ENCODE results near the gene FOXP1.

FOXP1 gene

DNA sequence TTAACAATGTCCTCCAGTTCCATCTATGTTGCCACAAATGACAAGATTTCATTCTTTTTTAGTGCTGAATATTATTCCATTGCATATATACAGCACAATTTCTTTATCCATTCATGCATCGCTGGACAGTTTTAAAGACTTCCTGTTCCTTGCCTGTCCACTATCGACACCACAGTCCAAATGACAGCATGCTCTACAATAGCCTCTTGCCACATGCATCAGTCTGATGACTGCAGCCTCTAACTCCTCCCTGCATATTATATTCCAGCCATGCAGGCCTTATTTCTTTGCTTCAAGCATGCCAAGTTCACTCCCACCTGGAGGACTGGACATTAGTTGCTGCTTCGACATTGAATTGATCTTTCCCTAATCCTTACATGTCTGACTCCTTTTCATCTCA lies 306.2 kb downstream of the FOXP1 start:
- Histone ChIP-seq H3F3A (ENCODE audit: insufficient read depth, low read length) (no peaks in the 10 kb centered on the region), H2AFZ (ENCODE audit: low read length) (no peak overlapping the region), H3K4me3 (ENCODE audit: low read depth, low read length, poor library complexity, severe bottlenecking) (no peak overlapping the region), H3K4me1 (ENCODE audit: insufficient read depth, low read length, severe bottlenecking) (no peaks in the 10 kb centered on the region), H3K36me3 (ENCODE audit: insufficient read depth, low read length) (peaks cover 6% of the 10 kb centered on the region; the same call in 1 of the 2 replicates), H3K27ac (ENCODE audit: low read depth, low read length, poor library complexity, severe bottlenecking) (no peak overlapping the region), H3K9me2 (ENCODE audit: low read depth, low read length) (no peaks in the 10 kb centered on the region), H3K9ac (ENCODE audit: low read length) (no peak overlapping the region), H3K4me2 (ENCODE audit: low read length) (no peak overlapping the region), H3K27me3 (ENCODE audit: insufficient read depth, low read length) (no peaks in the 10 kb centered on the region), H3K9me3 (ENCODE audit: low read length) (no peaks in the 10 kb centered on the region), H3K79me2 (ENCODE audit: insufficient read depth, low read length) (peaks cover 13% of the 10 kb centered on the region), H4K20me1 (ENCODE audit: insufficient read depth, low read length) (no peaks in the 10 kb centered on the region)
- TF ChIP-seq, protein P1, sequence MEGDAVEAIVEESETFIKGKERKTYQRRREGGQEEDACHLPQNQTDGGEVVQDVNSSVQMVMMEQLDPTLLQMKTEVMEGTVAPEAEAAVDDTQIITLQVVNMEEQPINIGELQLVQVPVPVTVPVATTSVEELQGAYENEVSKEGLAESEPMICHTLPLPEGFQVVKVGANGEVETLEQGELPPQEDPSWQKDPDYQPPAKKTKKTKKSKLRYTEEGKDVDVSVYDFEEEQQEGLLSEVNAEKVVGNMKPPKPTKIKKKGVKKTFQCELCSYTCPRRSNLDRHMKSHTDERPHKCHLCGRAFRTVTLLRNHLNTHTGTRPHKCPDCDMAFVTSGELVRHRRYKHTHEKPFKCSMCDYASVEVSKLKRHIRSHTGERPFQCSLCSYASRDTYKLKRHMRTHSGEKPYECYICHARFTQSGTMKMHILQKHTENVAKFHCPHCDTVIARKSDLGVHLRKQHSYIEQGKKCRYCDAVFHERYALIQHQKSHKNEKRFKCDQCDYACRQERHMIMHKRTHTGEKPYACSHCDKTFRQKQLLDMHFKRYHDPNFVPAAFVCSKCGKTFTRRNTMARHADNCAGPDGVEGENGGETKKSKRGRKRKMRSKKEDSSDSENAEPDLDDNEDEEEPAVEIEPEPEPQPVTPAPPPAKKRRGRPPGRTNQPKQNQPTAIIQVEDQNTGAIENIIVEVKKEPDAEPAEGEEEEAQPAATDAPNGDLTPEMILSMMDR (IDR thresholded peaks at IDR 0.05; ENCODE audit: low read length): no peak
- no peak for TF ChIP-seq EZH2 (IDR thresholded peaks at IDR 0.05; ENCODE audit: borderline replicate concordance, low read length)

DNA sequence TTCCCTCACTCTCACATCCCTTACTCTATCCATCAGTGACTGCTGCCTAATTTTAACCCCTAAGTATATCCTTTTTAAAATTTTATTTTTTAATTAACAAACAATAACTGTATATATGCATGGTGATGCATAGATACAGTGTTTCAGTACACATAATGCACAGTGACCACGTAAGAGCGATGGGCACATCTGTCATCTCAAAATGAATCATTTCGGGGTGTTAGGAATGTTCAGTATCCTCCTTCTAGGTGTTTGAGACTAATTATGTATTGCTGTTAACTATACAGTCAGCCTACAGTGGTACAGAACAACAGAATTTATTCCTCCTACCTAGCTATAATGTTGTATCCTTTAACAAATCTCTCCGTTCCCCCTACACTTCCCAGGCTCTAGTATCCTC lies 307.0 kb downstream of the FOXP1 start:
- Histone ChIP-seq H3K27ac (ENCODE audit: low read depth, low read length, poor library complexity, severe bottlenecking) (no peak overlapping the region), H3F3A (ENCODE audit: insufficient read depth, low read length) (no peaks in the 10 kb centered on the region), H4K20me1 (ENCODE audit: insufficient read depth, low read length) (no peaks in the 10 kb centered on the region), H3K4me3 (ENCODE audit: low read depth, low read length, poor library complexity, severe bottlenecking) (no peak overlapping the region), H3K9me3 (ENCODE audit: low read length) (no peaks in the 10 kb centered on the region), H2AFZ (ENCODE audit: low read length) (no peak overlapping the region), H3K4me2 (ENCODE audit: low read length) (no peak overlapping the region), H3K4me1 (ENCODE audit: insufficient read depth, low read length, severe bottlenecking) (no peaks in the 10 kb centered on the region), H3K9me2 (ENCODE audit: low read depth, low read length) (no peaks in the 10 kb centered on the region), H3K27me3 (ENCODE audit: insufficient read depth, low read length) (no peaks in the 10 kb centered on the region), H3K79me2 (ENCODE audit: insufficient read depth, low read length) (peaks cover 10% of the 10 kb centered on the region), H3K9ac (ENCODE audit: low read length) (no peak overlapping the region), H3K36me3 (ENCODE audit: insufficient read depth, low read length) (peaks cover 6% of the 10 kb centered on the region; the same call in 1 of the 2 replicates)
- TF ChIP-seq, protein P1 (IDR thresholded peaks at IDR 0.05; ENCODE audit: low read length): no peak
- no peak for TF ChIP-seq EZH2 (IDR thresholded peaks at IDR 0.05; ENCODE audit: borderline replicate concordance, low read length)

DNA sequence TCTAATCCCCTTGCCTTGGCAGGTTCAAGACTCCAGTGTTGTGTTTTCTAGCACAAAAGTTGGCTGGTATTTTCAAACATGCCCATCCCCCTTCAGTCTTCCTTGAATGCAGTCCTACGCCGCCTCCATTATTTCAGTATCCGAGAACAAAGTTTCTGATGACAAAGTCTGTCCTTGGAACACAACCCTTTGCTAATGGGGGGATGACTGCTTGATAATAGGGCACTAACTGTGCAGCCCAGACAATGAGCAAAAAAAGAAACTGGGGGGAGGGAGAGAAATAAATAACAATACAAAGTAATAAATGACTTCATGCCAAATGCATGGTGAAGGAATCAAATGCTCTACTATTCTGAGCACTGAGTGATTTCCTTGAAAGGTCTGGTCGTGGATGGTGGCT lies 310.1 kb downstream of the FOXP1 start:
- no peaks in the 10 kb centered on the region for H3K27me3 ChIP-seq (ENCODE audit: insufficient read depth, low read length)
- no peaks in the 10 kb centered on the region for H3K9me2 ChIP-seq (ENCODE audit: low read depth, low read length)
- TF ChIP-seq EZH2 (IDR thresholded peaks at IDR 0.05; ENCODE audit: borderline replicate concordance, low read length): no peak
- TF ChIP-seq, protein P1 (IDR thresholded peaks at IDR 0.05; ENCODE audit: low read length): no peak
- H3K36me3 ChIP-seq (ENCODE audit: insufficient read depth, low read length): peaks cover 11% of the 10 kb centered on the region
- H3K27ac ChIP-seq (ENCODE audit: low read depth, low read length, poor library complexity, severe bottlenecking): no peak overlapping the region
- no peak overlapping the region for H3K4me2 ChIP-seq (ENCODE audit: low read length)
- no peak overlapping the region for H3K4me3 ChIP-seq (ENCODE audit: low read depth, low read length, poor library complexity, severe bottlenecking)
- peaks cover 7% of the 10 kb centered on the region for H3K79me2 ChIP-seq (ENCODE audit: insufficient read depth, low read length)
- H3K4me1 ChIP-seq (ENCODE audit: insufficient read depth, low read length, severe bottlenecking): no peaks in the 10 kb centered on the region
- no peaks in the 10 kb centered on the region for H4K20me1 ChIP-seq (ENCODE audit: insufficient read depth, low read length)
- no peaks in the 10 kb centered on the region for H3F3A ChIP-seq (ENCODE audit: insufficient read depth, low read length)
- no peak overlapping the region for H3K9ac ChIP-seq (ENCODE audit: low read length)
- H3K9me3 ChIP-seq (ENCODE audit: low read length): no peaks in the 10 kb centered on the region
- H2AFZ ChIP-seq (ENCODE audit: low read length): no peak overlapping the region
